ENCODE measurements around the gene THAP4.

Gene THAP4

GRCh38 chr2:241645056-241645914, 8.3 kb upstream of the THAP4 start:
- no peak overlapping the region for H3K4me3 ChIP-seq (ENCODE audit: low read depth, low read length)
- no peak for DNase-seq (ENCODE audit: low read depth)

- no peak overlapping the region for H3K4me3 ChIP-seq (ENCODE audit: low read depth, low read length)
Observed at GRCh38 chr2:241641631-241642030, 4.7 kb upstream of the THAP4 start.

GRCh38 chr2:241640165-241640795, 3.3 kb upstream of the THAP4 start:
- no peak overlapping the region for H3K4me3 ChIP-seq (ENCODE audit: low read depth, low read length)
- DNase-seq (ENCODE audit: low read depth) = no peak

More at GRCh38 chr2:241641631-241642030, 4.7 kb upstream of the THAP4 start:
- DNase-seq (ENCODE audit: low read depth) = no peak

- no peak for DNase-seq (ENCODE audit: low read depth)
- no peak overlapping the region for H3K4me3 ChIP-seq (ENCODE audit: low read depth, low read length)
Observed at GRCh38 chr2:241639385-241639784, 2.4 kb upstream of the THAP4 start.

GRCh38 chr2:241638940-241639339, 2.0 kb upstream of the THAP4 start:
- peak overlapping the region; percentile 7 for H3K4me3 ChIP-seq (ENCODE audit: low read depth, low read length)
- DNase-seq (ENCODE audit: low read depth) = no peak

GRCh38 chr2:241637795-241638660, 1.1 kb upstream of the THAP4 start:
- DNase-seq (ENCODE audit: low read depth) = no peak
- peak overlapping the region; percentile 83 for H3K4me3 ChIP-seq (ENCODE audit: low read depth, low read length)

- peak overlapping the region; percentile 83 for H3K4me3 ChIP-seq (ENCODE audit: low read depth, low read length)
- DNase-seq (ENCODE audit: low read depth) = no peak
Observed at GRCh38 chr2:241636182-241637017, 558 bp downstream of the THAP4 start.

GRCh38 chr2:241635756-241636155, 1.2 kb downstream of the THAP4 start:
- no peak for DNase-seq (ENCODE audit: low read depth)
- peak overlapping the region; percentile 83 for H3K4me3 ChIP-seq (ENCODE audit: low read depth, low read length)

GRCh38 chr2:241633561-241633960, 3.4 kb downstream of the THAP4 start:
- DNase-seq (ENCODE audit: low read depth) = no peak
- no peak overlapping the region for H3K4me3 ChIP-seq (ENCODE audit: low read depth, low read length)

- no peak for DNase-seq (ENCODE audit: low read depth)
- H3K4me3 ChIP-seq (ENCODE audit: low read depth, low read length) = no peak overlapping the region
Observed at GRCh38 chr2:241632478-241633325, 4.3 kb downstream of the THAP4 start.

GRCh38 chr2:241629762-241630435, 7.1 kb downstream of the THAP4 start:
- H3K4me3 ChIP-seq (ENCODE audit: low read depth, low read length) = no peak overlapping the region
- DNase-seq (ENCODE audit: low read depth) = peak; percentile 16

GRCh38 chr2:241627675-241628074, 9.3 kb downstream of the THAP4 start:
- DNase-seq (ENCODE audit: low read depth) = no peak
- H3K4me3 ChIP-seq (ENCODE audit: low read depth, low read length) = no peak overlapping the region

- H3K4me3 ChIP-seq (ENCODE audit: low read depth, low read length) = no peak overlapping the region
- DNase-seq (ENCODE audit: low read depth) = peak; percentile 12
Observed at GRCh38 chr2:241620419-241620769, 16.6 kb downstream of the THAP4 start.

GRCh38 chr2:241619597-241620418, 17.1 kb downstream of the THAP4 start:
- DNase-seq (ENCODE audit: low read depth) = no peak

GRCh38 chr2:241618829-241619228, 18.1 kb downstream of the THAP4 start:
- no peak overlapping the region for H3K4me3 ChIP-seq (ENCODE audit: low read depth, low read length)
- no peak for DNase-seq (ENCODE audit: low read depth)

More at GRCh38 chr2:241619597-241620418, 17.1 kb downstream of the THAP4 start:
- no peak overlapping the region for H3K4me3 ChIP-seq (ENCODE audit: low read depth, low read length)

- H3K4me3 ChIP-seq (ENCODE audit: low read depth, low read length) = no peak overlapping the region
- no peak for DNase-seq (ENCODE audit: low read depth)
Observed at GRCh38 chr2:241618296-241618805, 18.6 kb downstream of the THAP4 start.
